CD4-positive, alpha-beta T cell treated with Interleukin-15 for 1 hour (primary cell): ENCODE data around the gene IPO9.

Source experiments
- DNase-seq: peaks from one replicate; pipeline ENCODE4 v3.0.0-alpha.2; 2020

Gene IPO9

DNA sequence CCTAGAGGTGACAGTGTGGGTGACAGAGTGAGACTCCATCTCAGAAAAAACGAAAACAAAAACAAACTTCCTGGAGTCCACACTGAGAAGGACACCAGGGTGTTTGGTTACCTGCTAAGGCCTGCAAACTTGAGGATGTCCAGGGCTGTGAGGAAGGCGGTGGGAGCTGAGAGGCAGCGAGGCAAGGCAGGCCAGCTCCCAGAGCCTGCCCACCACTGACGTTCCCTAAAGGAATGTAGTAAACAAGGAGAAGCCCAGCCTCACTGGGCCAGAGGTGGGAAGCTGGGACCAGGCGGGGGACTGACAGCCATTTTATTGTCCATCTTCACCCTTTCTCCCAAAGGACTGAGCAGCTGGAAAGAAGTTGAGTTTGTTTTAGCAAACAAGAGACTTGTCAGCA lies 83.9 kb downstream of the IPO9 start:
- no peak for DNase-seq

DNA sequence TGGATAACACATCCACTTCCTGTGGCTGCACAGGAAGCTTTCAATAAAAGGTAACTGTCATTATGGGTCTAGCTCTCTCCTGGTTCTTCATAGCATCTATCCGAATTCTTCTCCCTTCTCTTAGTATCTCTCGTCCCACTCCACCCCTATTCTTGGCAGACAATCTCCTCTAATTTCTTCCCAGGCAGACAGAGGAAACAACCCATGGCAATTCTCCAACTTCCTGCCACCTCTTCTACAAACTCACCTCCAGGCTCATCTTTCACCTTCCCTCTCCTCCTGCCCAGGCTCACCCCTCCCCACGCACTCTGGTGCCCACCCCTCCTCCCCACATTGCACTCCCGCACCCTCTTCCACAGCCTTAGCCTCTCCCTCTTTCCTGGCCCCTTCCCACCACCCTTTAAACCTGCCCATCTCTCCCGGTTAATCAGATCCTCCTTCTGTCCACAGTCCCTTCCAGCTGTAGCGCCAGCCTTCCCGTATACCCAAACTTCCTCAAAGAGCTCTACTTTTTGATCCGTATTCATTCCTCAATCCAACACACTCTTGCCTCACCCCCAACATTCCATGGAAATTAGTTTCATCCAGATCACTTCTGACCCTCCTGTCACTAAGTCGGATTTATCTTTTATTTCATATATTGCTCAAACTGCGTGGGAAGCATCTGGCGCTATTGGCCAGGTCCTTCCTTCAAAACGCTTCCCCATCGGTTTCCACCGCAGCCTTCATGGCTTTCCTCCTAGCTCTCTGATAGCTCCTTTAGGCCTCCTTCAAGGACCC lies 85.7 kb downstream of the IPO9 start:
- no peak for DNase-seq

DNA sequence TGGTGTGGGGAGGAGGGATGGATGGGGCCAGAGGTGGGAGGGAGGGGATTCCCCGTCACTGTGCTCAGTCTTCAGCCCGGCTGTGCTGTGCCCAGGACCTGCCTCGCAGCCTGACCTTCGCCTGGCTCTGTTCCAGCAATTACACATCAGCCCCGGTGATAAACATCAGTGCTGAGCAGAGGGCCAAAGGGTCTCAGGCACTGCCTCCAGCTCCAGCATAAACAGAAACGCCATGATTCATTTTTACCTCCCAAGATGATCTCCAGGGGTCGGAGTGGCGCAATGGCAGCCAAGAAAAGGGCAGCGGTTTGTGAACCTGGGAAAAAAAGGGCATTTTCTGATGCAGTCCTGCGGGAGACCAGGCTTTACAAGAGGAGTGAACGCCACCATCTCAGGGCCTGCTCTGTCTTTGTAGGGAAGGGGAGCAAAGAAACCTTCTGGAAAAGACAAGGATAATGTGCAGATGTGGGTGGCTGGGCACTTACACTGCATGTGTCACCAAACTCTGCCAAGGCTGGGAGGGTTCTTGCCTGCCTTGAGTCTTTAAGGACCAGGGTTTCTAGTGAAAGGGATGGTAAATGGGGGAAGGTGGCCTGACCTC lies 87.8 kb downstream of the IPO9 start:
- DNase-seq = no peak

DNA sequence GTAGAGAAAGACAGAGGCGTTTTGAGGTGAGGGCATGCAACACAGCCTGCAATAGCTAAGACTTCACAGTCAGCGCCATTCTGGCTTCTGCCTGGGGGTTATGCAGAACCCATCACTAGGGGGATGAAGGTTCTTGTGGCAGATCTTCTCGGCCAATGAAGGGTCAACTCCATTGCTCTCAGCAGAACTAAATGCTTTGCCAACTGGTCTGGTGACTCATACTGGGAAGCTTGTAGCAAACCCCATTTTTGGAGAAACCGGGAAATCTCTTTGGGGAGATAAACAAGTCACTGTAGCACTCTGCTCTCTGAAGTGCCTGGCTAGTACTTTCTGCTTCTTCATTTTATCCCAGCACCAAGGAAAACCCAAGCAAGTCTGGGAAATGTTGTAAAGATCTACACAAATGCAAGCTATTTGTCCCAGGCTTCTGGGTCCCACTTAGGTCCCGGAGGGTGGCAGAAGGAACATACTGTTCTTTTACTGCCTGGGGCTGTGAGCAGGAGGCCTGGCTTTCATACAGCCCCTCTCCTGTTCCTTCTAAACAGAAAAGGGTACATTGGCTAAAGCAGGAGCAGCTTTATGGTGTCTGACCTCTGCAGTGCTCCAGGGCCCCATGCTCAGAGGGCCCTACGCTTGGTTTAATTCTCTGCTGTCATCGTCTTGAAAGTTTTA lies 88.5 kb downstream of the IPO9 start:
- DNase-seq = no peak

DNA sequence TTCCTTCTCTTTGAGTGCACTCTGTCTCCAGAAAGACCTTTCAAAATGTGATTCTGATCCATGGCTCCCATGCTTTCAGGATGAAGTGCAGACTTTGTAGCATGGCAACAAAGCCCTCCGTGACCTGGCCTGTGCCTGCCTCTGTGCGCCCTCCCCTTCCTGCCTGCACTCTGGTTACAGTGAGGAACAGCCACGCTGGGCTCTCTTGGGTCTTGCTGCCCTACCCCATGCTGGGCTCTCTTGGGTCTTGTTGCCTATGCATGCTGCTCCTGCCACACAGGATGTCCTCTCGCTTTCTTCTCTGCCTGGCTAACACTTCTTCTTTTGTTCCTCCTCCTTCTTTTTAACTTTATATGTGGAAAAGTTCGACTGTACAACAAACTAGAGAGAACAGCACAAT lies 89.4 kb downstream of the IPO9 start:
- DNase-seq = no peak

DNA sequence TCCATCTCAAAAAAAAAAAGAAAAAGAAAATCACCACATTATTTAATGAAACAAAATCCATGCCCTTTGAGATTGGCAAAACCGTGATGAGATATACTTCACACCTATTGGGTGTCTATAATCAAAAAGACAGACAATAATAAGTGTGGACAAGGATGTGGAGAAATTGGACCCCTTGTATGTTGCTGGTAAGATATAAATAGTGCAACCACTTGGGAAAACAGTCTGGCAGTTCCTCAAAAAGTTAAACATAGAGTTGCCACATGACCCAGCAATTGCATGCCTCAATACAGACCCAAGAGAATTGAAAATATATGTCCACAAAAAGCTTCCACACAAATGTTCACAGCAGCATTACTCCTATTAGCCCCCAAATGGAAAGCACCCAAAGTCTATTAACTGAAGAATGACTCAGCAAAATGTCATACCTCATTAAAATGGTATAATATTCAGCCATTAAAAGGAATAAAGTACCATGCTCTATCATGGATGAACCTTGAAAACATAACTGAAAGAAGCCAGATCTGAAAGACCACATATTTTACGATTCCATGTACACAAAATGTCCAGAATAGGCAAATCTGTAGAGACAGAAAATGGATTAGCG lies 93.1 kb downstream of the IPO9 start:
- no peak for DNase-seq

DNA sequence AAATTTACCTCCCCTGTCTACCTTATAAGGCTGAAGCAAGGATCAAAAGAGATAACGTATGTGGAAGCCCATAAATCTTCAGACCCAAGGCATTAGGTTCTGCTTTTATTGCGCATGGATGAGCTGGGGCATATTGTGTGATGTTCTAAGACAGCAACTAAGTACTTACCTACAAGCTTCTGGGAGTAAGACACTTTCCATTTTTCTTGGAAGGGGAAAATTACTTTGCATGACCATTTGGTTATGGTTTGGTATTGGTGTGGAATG lies 96.3 kb downstream of the IPO9 start:
- no peak for DNase-seq

DNA sequence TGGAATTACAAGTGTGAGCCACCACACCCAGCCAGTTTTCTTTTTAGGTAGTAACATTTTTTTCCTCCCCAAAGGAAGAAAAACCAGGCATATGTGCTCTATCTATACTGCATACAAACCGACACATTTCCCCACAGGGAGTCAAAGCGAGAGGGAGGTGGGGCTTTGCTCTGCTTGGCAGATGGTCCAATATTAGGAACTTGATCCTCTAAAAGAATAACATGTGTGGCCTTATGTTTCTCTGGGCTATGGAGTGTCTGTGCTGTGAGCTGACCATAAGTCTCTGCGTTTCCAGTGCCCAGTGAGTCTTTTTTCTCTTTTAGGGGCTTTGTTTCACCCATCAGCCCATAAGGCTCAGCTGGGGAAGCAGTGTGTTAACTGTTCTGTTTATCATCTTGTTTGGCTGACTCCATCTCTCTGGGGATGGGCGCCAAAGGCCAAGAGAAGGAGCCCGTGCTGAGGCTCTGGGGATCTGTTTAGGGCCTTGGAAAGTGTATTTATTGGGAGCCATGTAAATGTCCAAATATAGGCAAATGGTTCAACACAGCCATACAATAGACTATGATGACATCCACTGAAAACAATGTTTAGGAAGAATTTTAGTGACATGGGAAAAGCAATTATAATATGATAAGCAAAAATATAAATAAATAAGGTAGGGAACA lies 97.2 kb downstream of the IPO9 start:
- DNase-seq = no peak

DNA sequence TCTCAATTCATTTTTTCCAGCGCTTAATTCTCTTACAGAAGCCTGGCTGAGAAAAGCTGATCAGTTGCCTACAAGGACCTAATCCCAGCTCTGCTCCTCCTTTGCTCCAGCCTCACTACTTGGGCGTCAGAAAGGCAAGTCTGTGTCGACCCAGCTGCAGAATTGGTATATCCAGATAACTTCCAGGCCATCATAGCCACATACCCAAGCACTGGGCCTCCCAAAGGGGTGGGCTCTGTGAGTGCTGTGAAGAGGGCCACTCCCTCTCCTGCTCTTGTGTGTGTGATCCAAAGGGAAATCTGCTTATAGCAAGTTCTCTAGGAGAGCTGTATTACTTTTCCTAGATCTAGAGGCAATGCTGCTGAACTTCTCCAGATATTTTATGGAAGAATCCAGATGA lies 99.3 kb downstream of the IPO9 start:
- no peak for DNase-seq

DNA sequence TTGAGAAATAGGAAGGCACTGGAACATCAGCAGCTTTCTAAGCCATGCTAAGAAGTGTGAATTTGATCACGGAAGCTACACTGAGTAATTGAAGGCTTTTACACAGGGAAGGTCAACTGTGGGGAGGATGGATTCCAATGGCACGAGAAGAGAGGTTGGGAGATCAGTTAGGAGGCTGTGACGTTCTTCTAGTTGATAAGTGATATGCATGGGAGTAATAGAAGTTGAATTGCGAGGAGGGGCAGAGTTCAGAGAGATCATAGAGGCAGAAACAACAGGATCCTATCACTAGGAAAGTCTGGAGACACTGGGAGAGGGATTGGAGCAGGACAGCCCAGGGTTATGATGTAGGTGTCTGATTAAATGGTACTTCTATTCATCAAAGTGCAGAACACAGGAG lies 101.2 kb downstream of the IPO9 start:
- DNase-seq = no peak

DNA sequence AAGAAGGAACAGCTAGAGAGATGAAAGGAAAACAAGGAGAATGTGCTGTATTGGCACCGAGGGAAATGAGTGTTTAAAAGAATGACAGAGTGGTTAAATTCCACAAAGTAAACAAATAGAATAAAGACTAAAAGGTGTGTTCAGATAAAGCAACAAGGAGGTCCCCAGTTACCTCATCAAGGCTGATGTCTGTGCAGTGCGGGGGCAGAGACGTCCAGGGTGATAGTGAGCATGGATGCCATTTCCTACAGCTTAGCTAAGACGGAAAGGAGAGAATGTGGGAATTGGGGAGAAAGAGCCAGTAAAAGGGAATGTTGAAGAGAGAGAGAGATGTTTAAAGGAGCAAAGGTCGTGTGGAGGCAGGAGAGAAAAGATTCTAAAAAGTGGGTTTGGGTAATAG lies 101.8 kb downstream of the IPO9 start:
- DNase-seq = no peak
